NCI-H2227 treated with DMSO at 0.1 percent for 48 hours (cell line): ENCODE measurements around the gene PIK3CA.
"Not testable (repeated sequence)": the region's sequence is repeated elsewhere in the genome, so short reads cannot be mapped to it uniquely, and the experiment has no call there.

Source experiments
- DNase-seq: peaks from one replicate; lab custom pipeline; 2025; lab: John Stamatoyannopoulos, UW

PIK3CA gene

GRCh38 chr3:179265092-179265491, 116.9 kb downstream of the PIK3CA start:
- no peak for DNase-seq

- no peak for DNase-seq
Measured at GRCh38 chr3:179265875-179266274, 117.7 kb downstream of the PIK3CA start.

GRCh38 chr3:179266701-179267211, 118.6 kb downstream of the PIK3CA start:
- DNase-seq = no peak

- DNase-seq = no peak
Measured at GRCh38 chr3:179268400-179269051, 120.4 kb downstream of the PIK3CA start.

- DNase-seq = no peak
Measured at GRCh38 chr3:179269152-179269707, 121.1 kb downstream of the PIK3CA start.

- DNase-seq = no peak
Measured at GRCh38 chr3:179272385-179272784, 124.2 kb downstream of the PIK3CA start.

- DNase-seq = not testable (repeated sequence)
Measured at GRCh38 chr3:179274434-179274833, 126.3 kb downstream of the PIK3CA start.

GRCh38 chr3:179276001-179276400, 127.8 kb downstream of the PIK3CA start:
- no peak for DNase-seq

- DNase-seq = no peak
Measured at GRCh38 chr3:179276743-179277142, 128.6 kb downstream of the PIK3CA start.

- DNase-seq = no peak
Measured at GRCh38 chr3:179278151-179278550, 130.0 kb downstream of the PIK3CA start.

GRCh38 chr3:179278932-179279693, 131.0 kb downstream of the PIK3CA start:
- no peak for DNase-seq

- DNase-seq = no peak
Measured at GRCh38 chr3:179279837-179280236, 131.7 kb downstream of the PIK3CA start.

GRCh38 chr3:179281825-179282224, 133.7 kb downstream of the PIK3CA start:
- no peak for DNase-seq

GRCh38 chr3:179286331-179286730, 138.2 kb downstream of the PIK3CA start:
- DNase-seq = no peak

- DNase-seq = no peak
Measured at GRCh38 chr3:179288845-179289244, 140.7 kb downstream of the PIK3CA start.

GRCh38 chr3:179289295-179289694, 141.1 kb downstream of the PIK3CA start:
- DNase-seq = no peak
